GM18873 (cell line): Measurements from ENCODE around the gene HADHA.
"Not testable (repeated sequence)": the region's sequence is repeated elsewhere in the genome, so short reads cannot be mapped to it uniquely, and the experiment has no call there.

Source experiments
- ATAC-seq: cut with Tn5 transposase; IDR thresholded peaks from one replicate; pipeline ENCODE4 v1.9.1; 2021; ENCODE audit warnings: mild to moderate bottlenecking, moderate library complexity, moderate number of reproducible peaks; ENCODE audit not compliant: unreplicated experiment, low FRiP score

Gene HADHA

GRCh38 chr2:26177122-26177521 is 67.3 kb downstream of the HADHA start:
- ATAC-seq: no peak

- no peak for ATAC-seq
Observed at GRCh38 chr2:26176279-26176615, 68.2 kb downstream of the HADHA start.

- no peak for ATAC-seq
Observed at GRCh38 chr2:26175466-26176278, 68.8 kb downstream of the HADHA start.

GRCh38 chr2:26174691-26175465 is 69.6 kb downstream of the HADHA start:
- no peak for ATAC-seq

- ATAC-seq: no peak
Observed at GRCh38 chr2:26173776-26174482, 70.5 kb downstream of the HADHA start.

GRCh38 chr2:26172871-26173775 is 71.3 kb downstream of the HADHA start, which contains the start of gene GAREM2:
Gene GAREM2 (plus strand): TSS chr2:26173088. CDS start chr2:26173221, 133 bp downstream.
- no peak for ATAC-seq

- no peak for ATAC-seq
Observed at GRCh38 chr2:26172189-26172870, 72.1 kb downstream of the HADHA start.

GRCh38 chr2:26170795-26171194 is 73.6 kb downstream of the HADHA start:
- ATAC-seq: no peak

- no peak for ATAC-seq
Observed at GRCh38 chr2:26169681-26170414, 74.6 kb downstream of the HADHA start.

- ATAC-seq: no peak
Observed at GRCh38 chr2:26169226-26169625, 75.2 kb downstream of the HADHA start.

- no peak for ATAC-seq
Observed at GRCh38 chr2:26168785-26169184, 75.6 kb downstream of the HADHA start.

GRCh38 chr2:26166541-26166940 is 77.9 kb downstream of the HADHA start:
- not testable (repeated sequence) for ATAC-seq

GRCh38 chr2:26165403-26165802 is 79.0 kb downstream of the HADHA start:
- ATAC-seq: no peak

- ATAC-seq: no peak
Observed at GRCh38 chr2:26164641-26165211, 79.7 kb downstream of the HADHA start.

- ATAC-seq: no peak
Observed at GRCh38 chr2:26164231-26164630, 80.2 kb downstream of the HADHA start.

- no peak for ATAC-seq
Observed at GRCh38 chr2:26162963-26163362, 81.5 kb downstream of the HADHA start.

GRCh38 chr2:26161926-26162325 is 82.5 kb downstream of the HADHA start:
- no peak for ATAC-seq

GRCh38 chr2:26157580-26157979 is 86.9 kb downstream of the HADHA start:
- no peak for ATAC-seq

- ATAC-seq: no peak
Observed at GRCh38 chr2:26150243-26150642, 94.2 kb downstream of the HADHA start.
